SK-N-SH (cell line): ENCODE measurements around the gene VPS33B. TPM values are rescaled to one million over a fixed set of nuclear protein-coding genes. Genes with fewer than 3 reads are reported as not detected.

Source experiments
- CTCF ChIA-PET: fragments of 300-600, 350-600 bp; formaldehyde crosslinking; extraction: SDS; loops from one replicate; lab custom pipeline; 2021; lab: Yijun Ruan, JAX
- POLR2A ChIA-PET: fragments of 350-600 bp; sonication (Branson Sonifier 250); formaldehyde crosslinking; extraction: SDS; loops from one replicate; lab custom pipeline; 2020; ENCODE audit warnings: antibody characterized with exemption, inconsistent platforms; lab: Yijun Ruan, JAX
- DNase-seq: peaks from one replicate; pipeline ENCODE4 v3.0.0; 2012
- H2AFZ ChIP-seq: fragments of 200-600 bp; sonication (generic); 2 replicates; pipeline ENCODE4 v1.8.1; 2016; ENCODE audit warnings: antibody characterized with exemption, mild to moderate bottlenecking, low read depth
- H3F3A ChIP-seq: fragments of 200-600 bp; sonication (generic); replicated peaks from 2 replicates; pipeline ENCODE3; 2016; ENCODE audit warnings: antibody characterized with exemption, mild to moderate bottlenecking; ENCODE audit not compliant: insufficient read depth
- H3K27ac ChIP-seq, 2 experiments: fragments of 200-500 bp in 1 of 2; fragments of 200-600 bp in 1 of 2; sonication (Bioruptor generic) in 1 of 2; sonication (generic), shearing (Covaris generic) in 1 of 2; 2 replicates each; pipeline versions ENCODE4 v1.5.1 to v1.6.1; 2014 to 2016; ENCODE audit warnings: low read depth in 2 of 2, inconsistent platforms in 1 of 2, low read length in 1 of 2, mild to moderate bottlenecking in 1 of 2, mixed read lengths in 1 of 2
- H3K27me3 ChIP-seq: fragments of 200-600 bp; sonication (generic), shearing (Covaris generic); 2 replicates; pipeline ENCODE4 v1.6.1; 2016; ENCODE audit warnings: mixed run types; ENCODE audit not compliant: insufficient read depth
- H3K36me3 ChIP-seq, 2 experiments: fragments of 200-500 bp in 1 of 2; fragments of 200-600 bp in 1 of 2; sonication (Bioruptor generic) in 1 of 2; sonication (generic) in 1 of 2; replicated peaks in 1 of 2; 2 replicates each; pipeline versions ENCODE3 to v1.5.1; 2014 to 2016; ENCODE audit warnings: low read length in 1 of 2, mild to moderate bottlenecking in 1 of 2; ENCODE audit not compliant: insufficient read depth in 2 of 2, control insufficient read depth in 1 of 2
- H3K4me1 ChIP-seq, 2 experiments: fragments of 200-500 bp in 1 of 2; fragments of 200-600 bp in 1 of 2; sonication (Bioruptor generic) in 1 of 2; sonication (generic), shearing (Covaris generic) in 1 of 2; 2 replicates each; pipeline versions ENCODE4 v1.5.1 to v1.6.1; 2014 to 2016; ENCODE audit warnings: low read depth in 1 of 2, low read length in 1 of 2, mixed run types in 1 of 2; ENCODE audit not compliant: insufficient read depth in 2 of 2, control insufficient read depth in 1 of 2
- H3K4me2 ChIP-seq: fragments of 200-600 bp; sonication (generic), shearing (Covaris generic); 2 replicates; pipeline ENCODE4 v1.6.1; 2017; ENCODE audit warnings: mixed run types
- H3K4me3 ChIP-seq, 2 experiments: fragments of 200-500 bp in 1 of 2; fragments of 200-600 bp in 1 of 2; sonication (Bioruptor generic) in 1 of 2; sonication (generic), shearing (Covaris generic) in 1 of 2; 2 replicates each; pipeline versions ENCODE4 v1.5.1 to v1.8.1; 2014 to 2016; ENCODE audit warnings: low read depth in 2 of 2, inconsistent platforms in 1 of 2, low read length in 1 of 2, mild to moderate bottlenecking in 1 of 2, mixed read lengths in 1 of 2, moderate library complexity in 1 of 2
- H3K79me2 ChIP-seq: fragments of 200-600 bp; sonication (generic); 2 replicates; pipeline ENCODE4 v1.8.1; 2017; ENCODE audit warnings: mild to moderate bottlenecking; ENCODE audit not compliant: insufficient read depth
- H3K9ac ChIP-seq: fragments of 200-600 bp; sonication (generic); 2 replicates; pipeline ENCODE4 v1.6.1; 2017; ENCODE audit warnings: mixed run types
- H3K9me2 ChIP-seq: fragments of 200-600 bp; sonication (generic); 2 replicates; pipeline ENCODE4 v1.6.1; 2017; ENCODE audit warnings: mixed run types
- H3K9me3 ChIP-seq: fragments of 200-600 bp; sonication (generic); 2 replicates; pipeline ENCODE4 v1.6.1; 2017; ENCODE audit warnings: mixed run types, mild to moderate bottlenecking, moderate library complexity
- H4K20me1 ChIP-seq: fragments of 200-600 bp; sonication (generic); 2 replicates; pipeline ENCODE4 v1.6.1; 2017; ENCODE audit warnings: mild to moderate bottlenecking, mixed run types; ENCODE audit not compliant: insufficient read depth
- ELF1 ChIP-seq: IDR thresholded peaks from 2 replicates; pipeline ENCODE4 v1.4.0; 2012
- FOXM1 ChIP-seq: IDR thresholded peaks from 2 replicates; pipeline ENCODE4 v1.4.0; 2012; ENCODE audit warnings: low read depth, mild to moderate bottlenecking
- MEF2A ChIP-seq: IDR thresholded peaks from 2 replicates; pipeline ENCODE4 v1.4.0; 2012; ENCODE audit warnings: low read depth, borderline replicate concordance
- NFIC ChIP-seq: IDR thresholded peaks from 2 replicates; pipeline ENCODE4 v1.4.0; 2012; ENCODE audit warnings: borderline replicate concordance
- RCOR1 ChIP-seq: fragments of 150-350 bp; IDR thresholded peaks from 2 replicates; pipeline ENCODE4 v1.6.1; 2017; ENCODE audit warnings: antibody characterized with exemption, low read length
- WGBS: methylation state at CpG from one replicate; pipeline ENCODE4 v1.1.6; 2017; ENCODE audit warnings: low lambda C conversion rate; 5-methylcytosine and 5-hydroxymethylcytosine counted together
- polyA plus RNA-seq, 3 experiments: library from polyadenylated mRNA; depleted of rRNA; stranded (reverse); fragments of >200 nt; gene quantifications; 2 replicates each; pipeline ENCODE4 v1.2.3, GENCODE V29; 2012

Gene VPS33B
- polyA plus RNA-seq, 1 of the 3 experiments (the other 2 are of a cell fraction) = 16.6 TPM

DNA sequence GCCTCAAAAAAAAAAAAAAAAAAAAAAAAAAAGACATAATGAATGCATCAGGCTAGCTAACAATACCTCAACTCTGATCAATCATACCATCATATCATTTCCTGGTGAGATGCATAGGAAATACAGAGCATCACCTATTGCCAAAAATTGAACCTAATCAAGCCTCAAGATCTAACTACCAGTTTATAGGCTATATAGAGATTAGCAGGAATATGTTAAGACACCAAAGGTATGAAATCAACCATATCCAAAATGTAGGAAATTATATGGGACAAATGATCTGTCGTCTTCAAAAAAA is 387 bp upstream of the VPS33B start:
- Histone ChIP-seq H3K9me3 (no peaks in the 10 kb centered on the region), H2AFZ (peak overlapping the region; percentile 98), H3K79me2 (peaks cover 49% of the 10 kb centered on the region), H3K4me3 (peak overlapping the region; percentile 88 to 97), H4K20me1 (no peaks in the 10 kb centered on the region), H3K9me2 (no peaks in the 10 kb centered on the region), H3K9ac (peak overlapping the region; percentile 81), H3K4me2 (peak overlapping the region; percentile 93), H3F3A (peaks cover 5% of the 10 kb centered on the region), H3K27me3 (no peaks in the 10 kb centered on the region), H3K36me3 (peaks cover 4% of the 10 kb centered on the region in 2 experiments), H3K4me1 (peaks cover 4 to 10% of the 10 kb centered on the region in 2 experiments; a peak in 3 of 4 replicates), H3K27ac (peak overlapping the region; percentile 67 to 83; a peak in 3 of 4 replicates)
- no peak for TF ChIP-seq MEF2A
- 0 out of 2 replicates have a peak, but pooled peaks have one; percentile 1 for TF ChIP-seq RCOR1
- TF ChIP-seq ELF1 = no peak
- CTCF ChIA-PET = interaction anchor here (0.6 to 4.3 kb wide), 4 partner anchors 66 to 249 kb away, joined by 3 to 22 read pairs (median 5); partner anchors contain the start of genes HDDC3 and UNC45A
- no peak for DNase-seq
- 11% methylated on average over 1 of the region's 1 CpG for WGBS
- POLR2A ChIA-PET = interaction anchor here (0.6 to 1.7 kb wide), 4 partner anchors 27 to 242 kb away, joined by 3 to 7 read pairs (median 4); no protein-coding TSS in a partner anchor

GRCh38 chr15:91021516-91022074 is 799 bp downstream of the VPS33B start:
- H3K4me3 ChIP-seq = peak overlapping the region; percentile 88 to 97
- H4K20me1 ChIP-seq = no peaks in the 10 kb centered on the region
- peak overlapping the region; percentile 67 to 83 for H3K27ac ChIP-seq
- H3K4me1 ChIP-seq = peaks cover 4 to 10% of the 10 kb centered on the region in 2 experiments; a peak in 3 of 4 replicates
- 0 out of 2 replicates have a peak, but pooled peaks have one; percentile 17 for TF ChIP-seq NFIC
- no peak for TF ChIP-seq ELF1
- H3K36me3 ChIP-seq = peaks cover 8 to 11% of the 10 kb centered on the region in 2 experiments
- H3K27me3 ChIP-seq = no peaks in the 10 kb centered on the region
- H3F3A ChIP-seq = peaks cover 5% of the 10 kb centered on the region
- H3K9me3 ChIP-seq = no peaks in the 10 kb centered on the region
- 2% methylated on average over 4 of the region's 4 CpGs for WGBS
- DNase-seq = peak; percentile 61
- ChIA-PET CTCF (interaction anchor here (0.8 to 4.3 kb wide), 7 partner anchors 12 to 251 kb away, joined by 3 to 22 read pairs (median 3); partner anchors contain the start of gene UNC45A), POLR2A (interaction anchor here (0.9 to 1.7 kb wide), 4 partner anchors 10 to 87 kb away, joined by 3 to 7 read pairs (median 4); partner anchors contain the start of gene UNC45A)
- H3K9me2 ChIP-seq = no peaks in the 10 kb centered on the region
- peak overlapping the region; percentile 93 for H3K4me2 ChIP-seq
- peak overlapping the region; percentile 81 for H3K9ac ChIP-seq
- H2AFZ ChIP-seq = peak overlapping the region; percentile 98
- H3K79me2 ChIP-seq = peaks cover 54% of the 10 kb centered on the region

DNA sequence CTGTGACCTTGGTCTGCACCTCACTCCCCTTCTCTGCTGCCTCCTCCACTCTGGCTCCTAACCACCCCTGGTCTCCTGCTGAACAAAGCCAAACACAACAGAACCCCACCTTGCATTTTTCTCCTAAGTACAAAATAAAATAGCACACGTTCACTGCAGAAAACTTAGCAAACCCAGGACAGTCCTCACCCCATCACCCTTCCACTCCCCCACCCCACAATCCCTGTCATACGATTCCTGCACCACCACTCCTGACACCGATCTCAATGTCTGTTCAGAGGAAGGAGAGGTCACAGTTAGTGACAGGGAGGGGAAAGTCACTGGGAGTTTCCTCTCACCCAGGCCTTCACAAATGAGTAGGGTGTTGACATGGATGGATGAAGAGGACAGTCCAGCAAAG is 4.2 kb downstream of the VPS33B start:
- Histone ChIP-seq H3K9ac (no peak overlapping the region), H3F3A (peaks cover 5% of the 10 kb centered on the region), H4K20me1 (no peaks in the 10 kb centered on the region), H3K36me3 (peaks cover 18 to 20% of the 10 kb centered on the region in 2 experiments), H3K4me1 (peaks cover 4 to 9% of the 10 kb centered on the region in 2 experiments; a peak in 3 of 4 replicates), H3K27me3 (no peaks in the 10 kb centered on the region), H3K9me3 (no peaks in the 10 kb centered on the region), H3K4me2 (no peak overlapping the region), H3K79me2 (peaks cover 64% of the 10 kb centered on the region), H3K4me3 (no peak overlapping the region), H3K27ac (no peak overlapping the region), H3K9me2 (no peaks in the 10 kb centered on the region), H2AFZ (no peak overlapping the region)
- ChIA-PET CTCF (interaction anchor here (0.8 to 3.1 kb wide), 2 partner anchors 32 to 85 kb away, joined by 4 to 12 read pairs; partner anchors contain the start of gene HDDC3), POLR2A (no interaction called here)
- DNase-seq = no peak
- no peak for TF ChIP-seq FOXM1
- WGBS = 91% methylated on average over 3 of the region's 3 CpGs
